Measurements from ENCODE around the gene PSMD2.

DNA sequence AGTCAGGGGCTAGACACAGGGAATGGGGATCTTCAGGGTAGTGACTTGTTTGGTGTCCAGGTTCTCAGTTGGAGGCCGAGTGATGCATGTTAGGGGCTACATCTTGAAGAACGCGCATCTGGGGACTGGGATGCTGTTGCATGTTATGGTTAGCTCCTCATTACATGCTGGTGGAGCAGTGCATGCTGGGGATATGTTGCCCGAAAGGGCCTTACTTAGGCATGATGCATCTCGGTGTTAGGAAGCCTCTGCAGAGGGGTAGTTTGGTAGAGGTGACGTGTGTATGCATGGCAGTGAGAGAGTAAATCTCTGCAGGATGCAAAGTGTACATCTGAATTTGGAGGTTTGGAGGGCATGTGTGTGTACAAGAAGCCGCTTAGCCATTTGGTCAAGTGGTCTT is 17.8 kb downstream of the PSMD2 start:
- TF ChIP-seq POLR2A (IDR thresholded peaks at IDR 0.05; ENCODE audit: low read length): no peak
- TF ChIP-seq GATA1 (IDR thresholded peaks at IDR 0.05; ENCODE audit: low read depth, low read length): no peak
